A549 treated with Hydrocortisone at 1 μM for 4 hours (cell line): ENCODE data around the gene MMS19. TPM values are rescaled to one million over a fixed set of nuclear protein-coding genes. Genes with fewer than 3 reads are reported as not detected.

Experiments used
- total RNA-seq: library from RNA; stranded (reverse); fragments of 200-300 nt; extraction: Qiagen RNA extraction; gene quantifications from 5 replicates; pipeline ENCODE4 v1.2.3, GENCODE V29; 2022

MMS19 gene, protein sequence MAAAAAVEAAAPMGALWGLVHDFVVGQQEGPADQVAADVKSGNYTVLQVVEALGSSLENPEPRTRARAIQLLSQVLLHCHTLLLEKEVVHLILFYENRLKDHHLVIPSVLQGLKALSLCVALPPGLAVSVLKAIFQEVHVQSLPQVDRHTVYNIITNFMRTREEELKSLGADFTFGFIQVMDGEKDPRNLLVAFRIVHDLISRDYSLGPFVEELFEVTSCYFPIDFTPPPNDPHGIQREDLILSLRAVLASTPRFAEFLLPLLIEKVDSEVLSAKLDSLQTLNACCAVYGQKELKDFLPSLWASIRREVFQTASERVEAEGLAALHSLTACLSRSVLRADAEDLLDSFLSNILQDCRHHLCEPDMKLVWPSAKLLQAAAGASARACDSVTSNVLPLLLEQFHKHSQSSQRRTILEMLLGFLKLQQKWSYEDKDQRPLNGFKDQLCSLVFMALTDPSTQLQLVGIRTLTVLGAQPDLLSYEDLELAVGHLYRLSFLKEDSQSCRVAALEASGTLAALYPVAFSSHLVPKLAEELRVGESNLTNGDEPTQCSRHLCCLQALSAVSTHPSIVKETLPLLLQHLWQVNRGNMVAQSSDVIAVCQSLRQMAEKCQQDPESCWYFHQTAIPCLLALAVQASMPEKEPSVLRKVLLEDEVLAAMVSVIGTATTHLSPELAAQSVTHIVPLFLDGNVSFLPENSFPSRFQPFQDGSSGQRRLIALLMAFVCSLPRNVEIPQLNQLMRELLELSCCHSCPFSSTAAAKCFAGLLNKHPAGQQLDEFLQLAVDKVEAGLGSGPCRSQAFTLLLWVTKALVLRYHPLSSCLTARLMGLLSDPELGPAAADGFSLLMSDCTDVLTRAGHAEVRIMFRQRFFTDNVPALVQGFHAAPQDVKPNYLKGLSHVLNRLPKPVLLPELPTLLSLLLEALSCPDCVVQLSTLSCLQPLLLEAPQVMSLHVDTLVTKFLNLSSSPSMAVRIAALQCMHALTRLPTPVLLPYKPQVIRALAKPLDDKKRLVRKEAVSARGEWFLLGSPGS
- total RNA-seq, result 47.4 to 50.9 TPM (median 48.9 TPM) in 5 replicates

GRCh38 chr10:97498076-97498840, at the start of gene MMS19:
TSS of gene MMS19 (minus strand) at chr10:97498422. CDS start at chr10:97498384, 38 bp downstream.

GRCh38 chr10:97498841-97499560, 779 bp upstream of the MMS19 start, which contains the start of gene UBTD1:
TSS of gene UBTD1 (plus strand) at chr10:97498924. CDS start at chr10:97499204, 280 bp downstream.

GRCh38 chr10:97445722-97446639, 52.2 kb downstream of the MMS19 start, which contains the start of the genes EXOSC1 and ZDHHC16:
TSS of gene EXOSC1 (minus strand) at chr10:97446006. CDS start at chr10:97445985, 21 bp downstream.
TSS of gene ZDHHC16 (plus strand) at chr10:97446175. CDS start at chr10:97451676, 5,501 bp downstream.

DNA sequence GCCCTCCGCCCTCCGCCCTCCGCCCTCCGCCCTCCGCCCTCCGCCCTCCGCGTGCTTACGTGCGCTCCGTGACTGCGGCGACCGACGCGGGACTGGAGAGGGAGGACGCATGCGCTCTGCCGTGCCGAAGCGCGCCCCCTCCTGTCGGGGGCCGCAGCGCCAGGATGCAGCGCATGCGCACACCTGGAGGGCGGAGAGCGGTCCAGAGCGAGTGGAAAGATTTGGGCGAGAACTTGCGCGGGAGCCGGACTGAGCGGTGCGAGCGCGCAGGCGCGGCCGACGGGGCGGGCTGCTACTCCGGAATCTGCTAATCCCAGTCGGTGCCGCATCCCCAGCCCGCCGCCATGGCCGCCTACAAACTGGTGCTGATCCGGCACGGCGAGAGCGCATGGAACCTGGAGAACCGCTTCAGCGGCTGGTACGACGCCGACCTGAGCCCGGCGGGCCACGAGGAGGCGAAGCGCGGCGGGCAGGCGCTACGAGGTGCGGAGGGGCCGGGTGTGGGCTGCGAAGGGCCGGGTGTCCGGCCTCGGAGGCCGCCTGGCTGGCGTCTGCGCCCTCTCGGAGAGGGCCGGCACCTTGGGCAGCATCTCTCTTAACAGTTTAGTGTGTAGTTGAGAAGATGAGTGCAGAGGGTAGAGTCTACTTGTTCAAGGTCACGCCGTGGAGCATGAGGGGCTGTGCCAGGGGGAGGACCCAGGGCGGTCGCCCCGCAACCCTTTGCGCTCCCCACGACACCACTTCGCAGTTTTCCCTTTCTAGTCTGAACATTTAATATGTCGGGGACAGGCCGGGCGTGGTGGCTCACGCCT, 72.1 kb downstream of the MMS19 start, which contains the start of gene PGAM1:
Gene PGAM1, plus strand, starts transcription at position 228 of the 812 bp plus-strand sequence. Its CDS starts 117 bp downstream, at position 345.

Other genes starting within 250 kb of the MMS19 start
- 3.9 to 6.6 TPM (median 4.9 TPM) in 5 replicates for gene ARHGAP19, start 205.8 kb downstream of the MMS19 start, total RNA-seq
- gene FRAT1, start 179.2 kb downstream of the MMS19 start, total RNA-seq, result 1.1 to 2.4 TPM (median 2.0 TPM) in 5 replicates
- 7.1 to 10.2 TPM (median 9.1 TPM) in 5 replicates for gene FRAT2, start 163.7 kb downstream of the MMS19 start, total RNA-seq
- 50.9 to 64.9 TPM (median 55.6 TPM) in 5 replicates for gene RRP12, start 97.1 kb downstream of the MMS19 start, total RNA-seq
- 599 to 650 TPM (median 629 TPM) in 5 replicates for gene PGAM1, start 72.2 kb downstream of the MMS19 start, total RNA-seq
- 51.7 to 58.9 TPM (median 54.8 TPM) in 5 replicates for gene EXOSC1, start 52.4 kb downstream of the MMS19 start, total RNA-seq
- 47.0 to 52.7 TPM (median 51.7 TPM) in 5 replicates for gene ZDHHC16, start 52.2 kb downstream of the MMS19 start, total RNA-seq
- 15.5 to 22.8 TPM (median 20.0 TPM) in 5 replicates for gene UBTD1, start 502 bp upstream of the MMS19 start, total RNA-seq
- 5.6 to 8.9 TPM (median 7.3 TPM) in 5 replicates for gene ANKRD2, start 74.4 kb upstream of the MMS19 start, total RNA-seq
- 1.9 to 2.8 TPM (median 2.4 TPM) in 5 replicates for gene HOGA1, start 86.0 kb upstream of the MMS19 start, total RNA-seq
- gene C10orf62, start 91.3 kb upstream of the MMS19 start, total RNA-seq, result 0.10 to 0.16 TPM in 2 of 5 replicates, not detected in the others
- gene MORN4, start 135.1 kb upstream of the MMS19 start, total RNA-seq, result 6.4 to 7.7 TPM (median 7.5 TPM) in 5 replicates
- gene PI4K2A, start 142.2 kb upstream of the MMS19 start, total RNA-seq, result 22.0 to 24.9 TPM (median 23.7 TPM) in 5 replicates
- gene AVPI1, start 188.8 kb upstream of the MMS19 start, total RNA-seq, result 82.5 to 134 TPM (median 124 TPM) in 5 replicates
- gene MARVELD1, start 215.3 kb upstream of the MMS19 start, total RNA-seq, result 43.3 to 55.7 TPM (median 54.3 TPM) in 5 replicates
- gene ZFYVE27, start 238.7 kb upstream of the MMS19 start, total RNA-seq, result 20.2 to 24.5 TPM (median 22.9 TPM) in 5 replicates